Cardiac muscle cell (in vitro differentiated cells and primary cell): ENCODE results near the gene TTYH2. TPM values are rescaled to one million over a fixed set of nuclear protein-coding genes. Genes with fewer than 3 reads are reported as not detected.

Source experiments
- DNase-seq, 2 donors: peaks; one replicate each; pipeline versions ENCODE4 v3.0.0 to v3.0.0-alpha.2; 2010 to 2017; ENCODE audit warnings: low read depth in 1 of 2, low spot score in 1 of 2
- H3K27ac ChIP-seq: fragments of 200-600 bp; sonication (generic); 2 replicates; pipeline ENCODE4 v1.5.1; 2016
- H3K27me3 ChIP-seq: fragments of 200-600 bp; sonication (generic); 2 replicates; pipeline ENCODE4 v1.6.0; 2016; ENCODE audit warnings: control low read depth
- H3K36me3 ChIP-seq: fragments of 200-600 bp; sonication (generic); 2 replicates; pipeline ENCODE4 v1.5.1; 2016; ENCODE audit warnings: control low read depth
- H3K4me1 ChIP-seq: fragments of 200-600 bp; sonication (generic); 2 replicates; pipeline ENCODE4 v1.8.1; 2017; ENCODE audit warnings: low read depth, mild to moderate bottlenecking, mixed run types
- H3K4me3 ChIP-seq: fragments of 200-600 bp; sonication (generic); 2 replicates; pipeline ENCODE4 v1.5.1; 2016; ENCODE audit warnings: mild to moderate bottlenecking
- H3K9me3 ChIP-seq: fragments of 200-600 bp; sonication (generic); 2 replicates; pipeline ENCODE4 v1.5.1; 2017; ENCODE audit warnings: low read depth, mild to moderate bottlenecking, control low read depth
- polyA plus RNA-seq: library from polyadenylated mRNA; unstranded; fragments of >200 nt; fragmentation: Nextera tagmentation; extraction: Ambion mirVana; gene quantifications from 2 replicates; pipeline ENCODE4 v1.2.1, GENCODE V29; 2016
- total RNA-seq: library from RNA; depleted of rRNA; stranded (reverse); fragments of >200 nt; gene quantifications from 2 replicates; pipeline ENCODE4 v1.2.3, GENCODE V29; 2016
- TF ChIP-seq, protein P1 (sequence below): IDR thresholded peaks from 2 replicates; pipeline ENCODE4 v1.5.1; 2012; ENCODE audit warnings: low read depth, mild to moderate bottlenecking, low read length

TTYH2 gene, protein sequence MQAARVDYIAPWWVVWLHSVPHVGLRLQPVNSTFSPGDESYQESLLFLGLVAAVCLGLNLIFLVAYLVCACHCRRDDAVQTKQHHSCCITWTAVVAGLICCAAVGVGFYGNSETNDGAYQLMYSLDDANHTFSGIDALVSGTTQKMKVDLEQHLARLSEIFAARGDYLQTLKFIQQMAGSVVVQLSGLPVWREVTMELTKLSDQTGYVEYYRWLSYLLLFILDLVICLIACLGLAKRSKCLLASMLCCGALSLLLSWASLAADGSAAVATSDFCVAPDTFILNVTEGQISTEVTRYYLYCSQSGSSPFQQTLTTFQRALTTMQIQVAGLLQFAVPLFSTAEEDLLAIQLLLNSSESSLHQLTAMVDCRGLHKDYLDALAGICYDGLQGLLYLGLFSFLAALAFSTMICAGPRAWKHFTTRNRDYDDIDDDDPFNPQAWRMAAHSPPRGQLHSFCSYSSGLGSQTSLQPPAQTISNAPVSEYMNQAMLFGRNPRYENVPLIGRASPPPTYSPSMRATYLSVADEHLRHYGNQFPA
- total RNA-seq, result 5.7 and 7.9 TPM in 2 replicates
- 7.3 and 7.8 TPM in 2 replicates for polyA plus RNA-seq

GRCh38 chr17:74212913-74213791 is at the start of gene TTYH2:
TTYH2 (plus strand) TSS chr17:74213571; CDS start chr17:74213588, 17 bp downstream.
- Histone ChIP-seq H3K4me3 (peak within 1 kb of the TSS; percentile 41), H3K4me1 (peaks cover 17% of the 10 kb centered on the region), H3K27ac (no peak within 1 kb of the TSS), H3K36me3 (peaks cover 10% of the 10 kb centered on the region), H3K27me3 (no peaks in the 10 kb centered on the region), H3K9me3 (no peaks in the 10 kb centered on the region)
- peak; percentile 90 to 93 for DNase-seq
- TF ChIP-seq, protein P1, sequence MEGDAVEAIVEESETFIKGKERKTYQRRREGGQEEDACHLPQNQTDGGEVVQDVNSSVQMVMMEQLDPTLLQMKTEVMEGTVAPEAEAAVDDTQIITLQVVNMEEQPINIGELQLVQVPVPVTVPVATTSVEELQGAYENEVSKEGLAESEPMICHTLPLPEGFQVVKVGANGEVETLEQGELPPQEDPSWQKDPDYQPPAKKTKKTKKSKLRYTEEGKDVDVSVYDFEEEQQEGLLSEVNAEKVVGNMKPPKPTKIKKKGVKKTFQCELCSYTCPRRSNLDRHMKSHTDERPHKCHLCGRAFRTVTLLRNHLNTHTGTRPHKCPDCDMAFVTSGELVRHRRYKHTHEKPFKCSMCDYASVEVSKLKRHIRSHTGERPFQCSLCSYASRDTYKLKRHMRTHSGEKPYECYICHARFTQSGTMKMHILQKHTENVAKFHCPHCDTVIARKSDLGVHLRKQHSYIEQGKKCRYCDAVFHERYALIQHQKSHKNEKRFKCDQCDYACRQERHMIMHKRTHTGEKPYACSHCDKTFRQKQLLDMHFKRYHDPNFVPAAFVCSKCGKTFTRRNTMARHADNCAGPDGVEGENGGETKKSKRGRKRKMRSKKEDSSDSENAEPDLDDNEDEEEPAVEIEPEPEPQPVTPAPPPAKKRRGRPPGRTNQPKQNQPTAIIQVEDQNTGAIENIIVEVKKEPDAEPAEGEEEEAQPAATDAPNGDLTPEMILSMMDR, result peak; percentile 47

DNA sequence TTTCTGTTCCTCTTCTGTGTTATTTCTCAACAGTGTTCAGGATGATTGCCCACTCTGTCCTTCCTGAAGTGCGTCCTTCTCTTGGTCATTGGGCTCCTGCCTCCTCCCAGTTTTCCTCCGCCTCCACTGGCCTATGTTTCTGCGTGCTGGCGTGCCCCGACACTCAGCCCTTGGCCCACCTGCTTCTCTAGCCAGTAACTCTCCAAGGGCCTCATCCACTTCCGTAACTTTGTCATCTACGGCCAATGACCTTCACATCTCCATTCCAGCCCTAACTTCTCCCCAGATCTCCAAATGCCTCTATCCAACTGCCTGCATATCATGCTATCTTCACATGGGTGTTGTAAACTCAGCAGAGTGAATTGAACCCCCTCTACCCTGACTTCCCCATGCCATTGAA is 49.5 kb upstream of the TTYH2 start:
- Histone ChIP-seq H3K4me3 (no peak overlapping the region), H3K9me3 (no peaks in the 10 kb centered on the region), H3K27ac (no peak overlapping the region), H3K27me3 (no peaks in the 10 kb centered on the region), H3K36me3 (no peaks in the 10 kb centered on the region), H3K4me1 (peaks cover 4% of the 10 kb centered on the region)
- DNase-seq, result no peak
- TF ChIP-seq, protein P1, result no peak

GRCh38 chr17:74164446-74165045 is 48.8 kb upstream of the TTYH2 start:
- DNase-seq, result no peak
- TF ChIP-seq, protein P1, result no peak
- H3K4me1 ChIP-seq, result peaks cover 4% of the 10 kb centered on the region
- no peak overlapping the region for H3K4me3 ChIP-seq
- H3K27ac ChIP-seq, result no peak overlapping the region
- no peaks in the 10 kb centered on the region for H3K27me3 ChIP-seq
- H3K36me3 ChIP-seq, result no peaks in the 10 kb centered on the region
- H3K9me3 ChIP-seq, result no peaks in the 10 kb centered on the region

DNA sequence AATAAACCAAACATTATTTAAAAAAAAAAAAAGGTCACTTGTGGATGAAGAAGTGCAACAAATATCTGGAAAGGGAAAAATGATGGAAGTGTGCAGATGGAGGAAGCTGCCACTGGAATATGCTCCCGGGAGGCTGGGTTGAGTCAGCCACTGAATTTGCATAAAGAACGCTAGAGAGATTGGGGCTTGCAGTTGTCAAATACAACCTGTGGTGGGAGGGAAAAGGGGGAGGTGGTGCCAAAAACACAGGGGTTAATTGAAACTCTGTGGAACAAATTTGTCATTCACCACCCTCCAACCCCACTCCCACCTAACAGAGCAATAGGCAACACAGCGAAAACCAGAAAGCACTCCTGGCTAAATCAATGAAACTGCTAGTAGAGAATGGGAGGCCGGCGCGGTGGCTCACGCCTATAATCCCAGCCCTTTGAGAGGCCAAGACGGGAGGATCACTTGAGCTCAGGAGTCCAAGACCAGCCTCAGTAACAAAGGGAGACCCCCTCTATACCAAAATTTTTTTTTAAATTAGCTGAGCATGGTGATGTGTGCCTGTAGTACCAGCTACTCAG is 47.5 kb upstream of the TTYH2 start:
- Histone ChIP-seq H3K36me3 (no peaks in the 10 kb centered on the region), H3K4me3 (no peak overlapping the region), H3K27ac (no peak overlapping the region), H3K27me3 (no peaks in the 10 kb centered on the region), H3K4me1 (peaks cover 4% of the 10 kb centered on the region), H3K9me3 (no peaks in the 10 kb centered on the region)
- DNase-seq, result no peak
- TF ChIP-seq, protein P1, result no peak

GRCh38 chr17:74170924-74171323 is 42.4 kb upstream of the TTYH2 start:
- Histone ChIP-seq H3K9me3 (no peaks in the 10 kb centered on the region), H3K4me3 (no peak overlapping the region), H3K27ac (no peak overlapping the region), H3K27me3 (no peaks in the 10 kb centered on the region), H3K4me1 (no peaks in the 10 kb centered on the region), H3K36me3 (no peaks in the 10 kb centered on the region)
- no peak for DNase-seq
- TF ChIP-seq, protein P1, result no peak
